ENCODE data around the gene LRRN4. TPM values are rescaled to one million over a fixed set of nuclear protein-coding genes. Genes with fewer than 3 reads are reported as not detected.

LRRN4 gene
- total RNA-seq = not detected

DNA sequence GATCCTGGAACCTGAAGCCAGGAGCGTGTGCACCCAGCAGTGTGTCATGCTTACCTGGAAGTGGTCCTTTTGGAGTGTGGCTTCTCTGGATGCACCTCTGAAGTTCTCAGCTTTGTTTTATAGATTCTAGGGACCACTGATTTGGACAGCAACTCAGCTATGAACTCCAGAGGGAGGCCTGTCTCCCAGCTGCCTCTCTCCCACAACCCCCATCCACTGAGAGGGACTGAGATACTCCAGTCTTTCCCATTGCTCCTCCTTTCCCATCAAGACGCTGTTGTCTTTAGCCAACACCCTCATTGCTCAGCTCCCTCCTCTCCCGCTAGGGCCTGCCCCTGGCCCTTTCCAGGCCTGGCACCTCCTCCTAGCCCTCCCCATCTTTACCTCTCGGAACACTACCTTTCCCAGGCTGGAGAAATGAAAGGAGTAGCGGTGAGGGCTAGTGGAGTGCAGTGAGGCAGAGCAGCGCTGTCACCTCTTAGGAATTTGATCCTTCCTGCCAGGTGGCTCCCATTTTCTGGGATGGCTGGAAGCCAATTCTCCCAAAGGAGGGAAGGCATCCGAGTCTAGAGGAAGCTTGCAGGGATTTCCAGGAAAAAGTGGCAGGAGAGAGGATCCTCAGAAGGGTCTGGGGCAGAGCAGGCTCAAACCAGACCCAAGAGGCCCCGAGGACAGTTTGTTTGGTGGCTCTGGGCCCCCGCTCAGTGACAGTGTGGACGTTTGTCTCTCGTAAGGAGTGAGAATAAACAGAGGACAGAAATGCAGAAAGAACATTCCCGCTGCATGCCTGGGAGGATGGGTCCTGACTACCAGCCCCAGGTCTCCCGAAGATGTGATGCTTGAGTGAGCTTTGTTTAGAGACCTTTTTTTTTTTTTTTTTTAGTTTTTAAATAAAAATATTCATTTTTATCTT lies at the start of gene LRRN4:
TSS of gene LRRN4 (minus strand) at position 285 of the 913 bp plus-strand sequence. CDS start 1,261 bp downstream, outside the sequence.

Other genes starting within 250 kb of the LRRN4 start
- gene CHGB, start 142.6 kb downstream of the LRRN4 start, total RNA-seq = not detected
- 10 to 100 TPM; 13.5 to 14.1 TPM for gene TRMT6, start 103.5 kb downstream of the LRRN4 start, total RNA-seq
- gene MCM8, start 103.4 kb downstream of the LRRN4 start, total RNA-seq = 10 to 100 TPM; 23.7 to 24.2 TPM
- 10 to 100 TPM; 28.7 to 29.1 TPM for gene CRLS1, start 47.9 kb downstream of the LRRN4 start, total RNA-seq
- gene FERMT1, start 69.0 kb upstream of the LRRN4 start, total RNA-seq = not detected